ENCODE measurements around the gene TMA16. TPM values are rescaled to one million over a fixed set of nuclear protein-coding genes. Genes with fewer than 3 reads are reported as not detected.
"Not testable (repeated sequence)": the region's sequence is repeated elsewhere in the genome, so short reads cannot be mapped to it uniquely, and the experiment has no call there.

TMA16 gene
- total RNA-seq: 10 to 100 TPM in 3 of 5 donors, 1 to 10 TPM in 2; 6.7 to 79.4 (median 38.0) TPM
- polyA plus RNA-seq: 10 to 100 TPM in 2 of 3 donors, 1 to 10 TPM in 1; 9.4 to 18.5 (median 15.3) TPM
- long read RNA-seq, donor 1, transcript TMA16-201 (7 exons, 1,978 nt): major isoform, 5 of 5 reads
- long read RNA-seq, donor 1, partial matches to known transcripts: 0 of 5 reads
- long read RNA-seq, donor 1, other reads (novel, unspliced or antisense): 0 of 5 reads
- long read RNA-seq, donor 2, transcript TMA16-201 (7 exons, 1,978 nt): major isoform, 10 of 11 reads
- long read RNA-seq, donor 2, partial matches to known transcripts: 0 of 11 reads
- long read RNA-seq, donor 2, other reads (novel, unspliced or antisense): 0 of 11 reads
- long read RNA-seq, donor 3, partial matches to known transcripts: 0 of 4 reads
- long read RNA-seq, donor 3, other reads (novel, unspliced or antisense): 0 of 4 reads
- long read RNA-seq, donor 4: 0 reads
- long read RNA-seq, donor 5, transcript TMA16-201 (7 exons, 1,978 nt): major isoform, 9 of 20 reads
- long read RNA-seq, donor 5, partial matches to known transcripts: 10 of 20 reads
- long read RNA-seq, donor 5, other reads (novel, unspliced or antisense): 0 of 20 reads
- long read RNA-seq, donor 6, transcript TMA16-201 (7 exons, 1,978 nt): major isoform, 24 of 37 reads
- long read RNA-seq, donor 6, partial matches to known transcripts: 10 of 37 reads
- long read RNA-seq, donor 6, other reads (novel, unspliced or antisense): 0 of 37 reads
- long read RNA-seq, donor 7, partial matches to known transcripts: 6 of 10 reads
- long read RNA-seq, donor 7, other reads (novel, unspliced or antisense): 0 of 10 reads
- long read RNA-seq, donor 8, partial matches to known transcripts: 0 of 5 reads
- long read RNA-seq, donor 8, other reads (novel, unspliced or antisense): 0 of 5 reads
- long read RNA-seq, donor 9, transcript TMA16-201 (7 exons, 1,978 nt): major isoform, 6 of 18 reads
- long read RNA-seq, donor 9, partial matches to known transcripts: 9 of 18 reads
- long read RNA-seq, donor 9, other reads (novel, unspliced or antisense): 0 of 18 reads
- long read RNA-seq, donor 10, partial matches to known transcripts: 0 of 6 reads
- long read RNA-seq, donor 10, other reads (novel, unspliced or antisense): 0 of 6 reads

DNA sequence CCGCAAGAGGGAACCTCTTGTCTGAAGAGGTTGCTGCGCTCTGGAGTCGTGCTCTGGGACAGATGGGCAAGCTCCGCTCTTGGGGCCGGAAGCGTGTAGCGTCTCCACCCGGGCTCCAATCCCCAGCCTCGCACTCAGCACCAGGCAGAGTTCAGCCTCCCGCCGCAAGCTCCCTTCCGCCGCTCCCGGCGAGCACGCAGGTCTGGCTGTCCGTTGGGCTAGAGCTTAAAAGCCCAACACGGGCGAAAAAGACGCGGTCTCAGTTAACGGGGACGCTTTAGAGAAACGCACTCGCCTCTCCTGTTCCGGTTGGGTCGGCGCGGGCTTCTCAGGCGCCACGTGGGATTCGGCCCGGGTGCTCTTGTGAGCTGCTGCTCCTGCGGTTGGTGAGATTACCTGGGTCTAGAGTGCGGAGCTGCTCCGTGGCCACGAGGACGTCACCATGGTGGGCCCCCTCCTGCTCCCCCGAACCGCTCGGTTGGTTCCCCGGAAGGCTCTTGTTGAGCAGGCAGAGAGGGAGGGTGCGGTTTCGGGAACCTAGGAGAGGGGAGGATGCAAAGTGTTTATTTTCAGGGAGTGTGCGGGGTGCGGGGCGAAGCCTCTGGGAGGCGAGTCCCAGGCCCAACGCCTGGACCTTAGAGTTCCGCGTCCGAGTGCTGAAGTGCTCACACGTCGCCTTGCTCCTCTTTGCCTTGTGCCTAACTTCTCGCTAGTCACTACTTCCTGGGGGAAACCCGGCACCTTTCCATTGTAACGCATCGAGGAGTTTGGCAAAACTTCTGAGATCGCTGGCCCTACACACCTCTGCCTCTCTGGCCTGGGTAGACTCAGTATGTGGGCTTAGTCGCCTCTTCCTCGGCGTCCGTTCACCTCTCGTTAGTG, at the start of gene TMA16:
TMA16 (plus strand) TSS at position 331 of the 882 bp plus-strand sequence; CDS start at position 443, 112 bp downstream.
- H3K36me3 ChIP-seq: no peaks in the 10 kb centered on the region
- peak; percentile 86 to 96 for DNase-seq
- intact Hi-C loops (cut with DNase I; ENCODE audit: low total_unique reads): no loop called here
- H3K4me1 ChIP-seq: peaks cover 0 to 42% (median 23%) of the 10 kb centered on the region in 4 donors
- H3K27me3 ChIP-seq: no peaks in the 10 kb centered on the region
- H3K4me3 ChIP-seq: peak within 1 kb of the TSS; percentile 78 to 89 (median 84)
- no peaks in the 10 kb centered on the region for H3K9me3 ChIP-seq
- TF ChIP-seq, protein P1, sequence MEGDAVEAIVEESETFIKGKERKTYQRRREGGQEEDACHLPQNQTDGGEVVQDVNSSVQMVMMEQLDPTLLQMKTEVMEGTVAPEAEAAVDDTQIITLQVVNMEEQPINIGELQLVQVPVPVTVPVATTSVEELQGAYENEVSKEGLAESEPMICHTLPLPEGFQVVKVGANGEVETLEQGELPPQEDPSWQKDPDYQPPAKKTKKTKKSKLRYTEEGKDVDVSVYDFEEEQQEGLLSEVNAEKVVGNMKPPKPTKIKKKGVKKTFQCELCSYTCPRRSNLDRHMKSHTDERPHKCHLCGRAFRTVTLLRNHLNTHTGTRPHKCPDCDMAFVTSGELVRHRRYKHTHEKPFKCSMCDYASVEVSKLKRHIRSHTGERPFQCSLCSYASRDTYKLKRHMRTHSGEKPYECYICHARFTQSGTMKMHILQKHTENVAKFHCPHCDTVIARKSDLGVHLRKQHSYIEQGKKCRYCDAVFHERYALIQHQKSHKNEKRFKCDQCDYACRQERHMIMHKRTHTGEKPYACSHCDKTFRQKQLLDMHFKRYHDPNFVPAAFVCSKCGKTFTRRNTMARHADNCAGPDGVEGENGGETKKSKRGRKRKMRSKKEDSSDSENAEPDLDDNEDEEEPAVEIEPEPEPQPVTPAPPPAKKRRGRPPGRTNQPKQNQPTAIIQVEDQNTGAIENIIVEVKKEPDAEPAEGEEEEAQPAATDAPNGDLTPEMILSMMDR (IDR thresholded peaks at IDR 0.05): no peak
- TF ChIP-seq POLR2A (IDR thresholded peaks at IDR 0.05) (peak in 1 of 4 donors; percentile 13), EP300 (IDR thresholded peaks at IDR 0.05) (no peak), POLR2AphosphoS5 (IDR thresholded peaks at IDR 0.05) (peak; percentile 18 to 88 (median 83))
- peak within 1 kb of the TSS; percentile 84 to 95 (median 91) for H3K27ac ChIP-seq
- 0 to 1% (median 0%) methylated on average over 35 to 64 of the region's 64 CpGs for WGBS, 5 donors

DNA sequence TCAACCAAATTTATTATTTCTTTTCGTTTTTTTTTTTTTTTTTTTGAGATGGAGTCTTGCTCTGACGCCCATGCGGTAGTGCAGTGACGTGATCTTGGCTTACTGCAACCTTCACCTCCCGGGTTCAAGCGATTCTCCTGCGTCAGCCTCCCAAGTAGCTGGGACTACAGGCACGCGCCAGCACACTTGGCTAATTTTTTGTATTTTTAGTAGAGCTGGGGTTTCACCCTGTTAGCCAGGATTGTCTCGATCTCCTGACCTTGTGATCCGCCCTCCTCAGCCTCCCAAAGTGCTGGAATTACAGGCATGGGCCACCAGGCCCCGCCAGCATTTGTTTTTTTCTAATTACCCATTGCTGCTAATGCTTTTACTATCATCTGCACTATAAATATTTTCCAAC, 47.5 kb upstream of the TMA16 start:
- H3K4me1 ChIP-seq; intact Hi-C loops (cut with DNase I; ENCODE audit: low total_unique reads); H3K27ac ChIP-seq; H3K27me3 ChIP-seq; DNase-seq; H3K9me3 ChIP-seq; H3K36me3 ChIP-seq; H3K4me3 ChIP-seq: not testable (repeated sequence)
- WGBS, 5 donors: 83 to 89% (median 86%) methylated on average over 12 of the region's 12 CpGs

DNA sequence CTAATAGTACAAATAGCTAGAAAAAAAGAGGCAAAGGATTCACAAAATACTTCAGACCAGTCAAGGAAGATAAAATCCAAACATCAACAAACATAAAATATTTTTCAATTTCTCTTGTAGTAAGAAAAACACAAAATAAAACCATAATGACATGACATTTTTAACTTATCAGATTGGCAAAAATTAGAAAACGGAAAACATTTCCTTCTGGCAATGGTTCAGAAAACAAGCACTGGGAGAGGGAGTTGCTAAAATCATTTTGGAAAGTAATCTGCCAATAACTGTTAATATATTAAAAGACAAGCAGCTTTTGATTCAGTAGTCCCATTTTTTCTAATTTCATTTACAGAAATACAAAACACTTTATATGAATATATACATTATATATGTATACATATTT, 47.0 kb upstream of the TMA16 start:
- TF ChIP-seq POLR2AphosphoS5 (IDR thresholded peaks at IDR 0.05) (no peak), POLR2A (IDR thresholded peaks at IDR 0.05) (no peak), EP300 (IDR thresholded peaks at IDR 0.05) (no peak)
- TF ChIP-seq, protein P1 (IDR thresholded peaks at IDR 0.05): no peak

DNA sequence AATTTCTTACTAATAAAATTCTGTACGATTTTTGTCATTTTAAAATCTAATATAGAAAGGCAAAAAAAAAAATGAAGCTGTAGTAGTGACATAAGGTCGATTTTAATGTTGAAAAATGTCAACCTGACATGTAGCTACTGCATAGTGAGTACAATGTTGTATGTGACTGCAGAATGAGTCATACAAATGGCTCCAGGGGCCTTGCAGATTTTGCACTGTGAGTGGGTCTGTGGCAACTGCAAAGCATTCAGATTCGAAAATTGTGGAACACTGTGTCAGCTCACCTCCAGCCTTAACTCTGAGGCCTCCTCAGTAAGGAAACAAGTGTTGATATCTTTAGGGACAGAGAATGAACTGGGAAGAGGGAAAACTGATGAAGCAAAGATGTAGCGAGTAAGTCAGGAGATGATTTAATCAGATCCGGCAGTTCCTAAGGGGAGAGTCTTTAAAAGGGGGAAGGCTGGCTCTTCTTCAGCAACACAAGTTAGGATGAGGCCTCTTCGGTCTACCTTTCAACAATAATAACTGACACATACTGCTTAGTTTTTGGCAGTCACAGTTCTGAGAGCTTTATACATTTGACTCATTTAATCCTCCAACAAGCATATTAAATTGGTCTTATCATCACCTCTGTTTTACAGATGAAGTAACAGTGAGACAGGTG, 45.8 kb upstream of the TMA16 start:
- Histone ChIP-seq H3K4me1 (no peaks in the 10 kb centered on the region), H3K27me3 (no peaks in the 10 kb centered on the region), H3K9me3 (no peaks in the 10 kb centered on the region), H3K27ac (no peak overlapping the region), H3K4me3 (no peak overlapping the region), H3K36me3 (no peaks in the 10 kb centered on the region)
- DNase-seq: no peak
- intact Hi-C loops (cut with DNase I; ENCODE audit: low total_unique reads): no loop called here
- TF ChIP-seq POLR2AphosphoS5 (IDR thresholded peaks at IDR 0.05) (no peak), EP300 (IDR thresholded peaks at IDR 0.05) (no peak), POLR2A (IDR thresholded peaks at IDR 0.05) (no peak)
- TF ChIP-seq, protein P1 (IDR thresholded peaks at IDR 0.05): no peak
- whole genome bisulfite sequencing, 5 donors: 55 to 73% (median 63%) methylated on average over 6 of the region's 6 CpGs

More for the DNA sequence above, 47.0 kb upstream of the TMA16 start:
- Histone ChIP-seq H3K27me3 (no peaks in the 10 kb centered on the region), H3K4me3 (no peak overlapping the region), H3K9me3 (no peaks in the 10 kb centered on the region), H3K27ac (no peak overlapping the region), H3K36me3 (no peaks in the 10 kb centered on the region), H3K4me1 (no peaks in the 10 kb centered on the region)
- no peak for DNase-seq
- intact Hi-C loops (cut with DNase I; ENCODE audit: low total_unique reads): no loop called here
- 41 to 57% (median 52%) methylated on average over 1 of the region's 1 CpG for WGBS, 5 donors

All from stomach (tissue), 19 donors.